ENCODE results near the gene RBM4B. TPM values are rescaled to one million over a fixed set of nuclear protein-coding genes. Genes with fewer than 3 reads are reported as not detected.

RBM4B gene
- total and polyA plus RNA-seq, 4 donors: 7.1 to 13.8 (median 10.6) TPM

- Histone ChIP-seq H3K27me3 (ENCODE audit: control insufficient read depth in 4 of 4, insufficient read depth in 4 of 4, low read length in 3 of 4) (no peaks in the 10 kb centered on the region), H3K4me3 (ENCODE audit: low read depth in 1 of 3, low read length in 3 of 3) (no peak overlapping the region), H3K9ac (ENCODE audit: low read depth in 1 of 2, low read length in 2 of 2) (no peak overlapping the region), H3K27ac (ENCODE audit: low read depth in 1 of 2, low read length in 2 of 2) (no peak overlapping the region), H3K4me1 (ENCODE audit: control insufficient read depth in 4 of 4, insufficient read depth in 4 of 4, low read length in 3 of 4) (peaks cover 0 to 22% (median 15%) of the 10 kb centered on the region in 4 donors), H3K36me3 (ENCODE audit: control insufficient read depth in 4 of 4, insufficient read depth in 3 of 4, low read depth in 1 of 4, low read length in 3 of 4) (peaks cover 10 to 59% (median 38%) of the 10 kb centered on the region in 4 donors), H3K9me3 (ENCODE audit: control insufficient read depth in 4 of 4, low read length in 3 of 4) (no peaks in the 10 kb centered on the region)
- TF ChIP-seq YY1 (IDR thresholded peaks at IDR 0.05): no peak
- TF ChIP-seq, protein P1, sequence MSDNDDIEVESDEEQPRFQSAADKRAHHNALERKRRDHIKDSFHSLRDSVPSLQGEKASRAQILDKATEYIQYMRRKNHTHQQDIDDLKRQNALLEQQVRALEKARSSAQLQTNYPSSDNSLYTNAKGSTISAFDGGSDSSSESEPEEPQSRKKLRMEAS (IDR thresholded peaks at IDR 0.05): no peak
- TF ChIP-seq TAF1 (conservative IDR thresholded peaks at IDR 0.05): no peak
- no peak for TF ChIP-seq SP1 (IDR thresholded peaks at IDR 0.05)
- TF ChIP-seq RAD21 (IDR thresholded peaks at IDR 0.05): no peak
- TF ChIP-seq GABPA (IDR thresholded peaks at IDR 0.05 in 1 of 2, conservative IDR thresholded peaks at IDR 0.05 in 1 of 2): no peak
- TF ChIP-seq HNF4G (IDR thresholded peaks at IDR 0.05): no peak
- TF ChIP-seq NR2F2 (IDR thresholded peaks at IDR 0.05): no peak
- no peak for TF ChIP-seq FOXA1 (IDR thresholded peaks at IDR 0.05)
- TF ChIP-seq, protein P2, sequence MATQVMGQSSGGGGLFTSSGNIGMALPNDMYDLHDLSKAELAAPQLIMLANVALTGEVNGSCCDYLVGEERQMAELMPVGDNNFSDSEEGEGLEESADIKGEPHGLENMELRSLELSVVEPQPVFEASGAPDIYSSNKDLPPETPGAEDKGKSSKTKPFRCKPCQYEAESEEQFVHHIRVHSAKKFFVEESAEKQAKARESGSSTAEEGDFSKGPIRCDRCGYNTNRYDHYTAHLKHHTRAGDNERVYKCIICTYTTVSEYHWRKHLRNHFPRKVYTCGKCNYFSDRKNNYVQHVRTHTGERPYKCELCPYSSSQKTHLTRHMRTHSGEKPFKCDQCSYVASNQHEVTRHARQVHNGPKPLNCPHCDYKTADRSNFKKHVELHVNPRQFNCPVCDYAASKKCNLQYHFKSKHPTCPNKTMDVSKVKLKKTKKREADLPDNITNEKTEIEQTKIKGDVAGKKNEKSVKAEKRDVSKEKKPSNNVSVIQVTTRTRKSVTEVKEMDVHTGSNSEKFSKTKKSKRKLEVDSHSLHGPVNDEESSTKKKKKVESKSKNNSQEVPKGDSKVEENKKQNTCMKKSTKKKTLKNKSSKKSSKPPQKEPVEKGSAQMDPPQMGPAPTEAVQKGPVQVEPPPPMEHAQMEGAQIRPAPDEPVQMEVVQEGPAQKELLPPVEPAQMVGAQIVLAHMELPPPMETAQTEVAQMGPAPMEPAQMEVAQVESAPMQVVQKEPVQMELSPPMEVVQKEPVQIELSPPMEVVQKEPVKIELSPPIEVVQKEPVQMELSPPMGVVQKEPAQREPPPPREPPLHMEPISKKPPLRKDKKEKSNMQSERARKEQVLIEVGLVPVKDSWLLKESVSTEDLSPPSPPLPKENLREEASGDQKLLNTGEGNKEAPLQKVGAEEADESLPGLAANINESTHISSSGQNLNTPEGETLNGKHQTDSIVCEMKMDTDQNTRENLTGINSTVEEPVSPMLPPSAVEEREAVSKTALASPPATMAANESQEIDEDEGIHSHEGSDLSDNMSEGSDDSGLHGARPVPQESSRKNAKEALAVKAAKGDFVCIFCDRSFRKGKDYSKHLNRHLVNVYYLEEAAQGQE (IDR thresholded peaks at IDR 0.05): no peak
- no peak for TF ChIP-seq HNF4A (conservative IDR thresholded peaks at IDR 0.05)
- TF ChIP-seq RXRA (IDR thresholded peaks at IDR 0.05): no peak
- TF ChIP-seq, protein P3, sequence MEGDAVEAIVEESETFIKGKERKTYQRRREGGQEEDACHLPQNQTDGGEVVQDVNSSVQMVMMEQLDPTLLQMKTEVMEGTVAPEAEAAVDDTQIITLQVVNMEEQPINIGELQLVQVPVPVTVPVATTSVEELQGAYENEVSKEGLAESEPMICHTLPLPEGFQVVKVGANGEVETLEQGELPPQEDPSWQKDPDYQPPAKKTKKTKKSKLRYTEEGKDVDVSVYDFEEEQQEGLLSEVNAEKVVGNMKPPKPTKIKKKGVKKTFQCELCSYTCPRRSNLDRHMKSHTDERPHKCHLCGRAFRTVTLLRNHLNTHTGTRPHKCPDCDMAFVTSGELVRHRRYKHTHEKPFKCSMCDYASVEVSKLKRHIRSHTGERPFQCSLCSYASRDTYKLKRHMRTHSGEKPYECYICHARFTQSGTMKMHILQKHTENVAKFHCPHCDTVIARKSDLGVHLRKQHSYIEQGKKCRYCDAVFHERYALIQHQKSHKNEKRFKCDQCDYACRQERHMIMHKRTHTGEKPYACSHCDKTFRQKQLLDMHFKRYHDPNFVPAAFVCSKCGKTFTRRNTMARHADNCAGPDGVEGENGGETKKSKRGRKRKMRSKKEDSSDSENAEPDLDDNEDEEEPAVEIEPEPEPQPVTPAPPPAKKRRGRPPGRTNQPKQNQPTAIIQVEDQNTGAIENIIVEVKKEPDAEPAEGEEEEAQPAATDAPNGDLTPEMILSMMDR (IDR thresholded peaks at IDR 0.05; ENCODE audit: low read depth, low read length, missing input control): no peak
- no peak for TF ChIP-seq FOXA2 (IDR thresholded peaks at IDR 0.05)
- TF ChIP-seq EGR1 (IDR thresholded peaks at IDR 0.05; ENCODE audit: low read depth in 2 of 2): no peak
- TF ChIP-seq JUND (IDR thresholded peaks at IDR 0.05): no peak
- TF ChIP-seq, protein P4, sequence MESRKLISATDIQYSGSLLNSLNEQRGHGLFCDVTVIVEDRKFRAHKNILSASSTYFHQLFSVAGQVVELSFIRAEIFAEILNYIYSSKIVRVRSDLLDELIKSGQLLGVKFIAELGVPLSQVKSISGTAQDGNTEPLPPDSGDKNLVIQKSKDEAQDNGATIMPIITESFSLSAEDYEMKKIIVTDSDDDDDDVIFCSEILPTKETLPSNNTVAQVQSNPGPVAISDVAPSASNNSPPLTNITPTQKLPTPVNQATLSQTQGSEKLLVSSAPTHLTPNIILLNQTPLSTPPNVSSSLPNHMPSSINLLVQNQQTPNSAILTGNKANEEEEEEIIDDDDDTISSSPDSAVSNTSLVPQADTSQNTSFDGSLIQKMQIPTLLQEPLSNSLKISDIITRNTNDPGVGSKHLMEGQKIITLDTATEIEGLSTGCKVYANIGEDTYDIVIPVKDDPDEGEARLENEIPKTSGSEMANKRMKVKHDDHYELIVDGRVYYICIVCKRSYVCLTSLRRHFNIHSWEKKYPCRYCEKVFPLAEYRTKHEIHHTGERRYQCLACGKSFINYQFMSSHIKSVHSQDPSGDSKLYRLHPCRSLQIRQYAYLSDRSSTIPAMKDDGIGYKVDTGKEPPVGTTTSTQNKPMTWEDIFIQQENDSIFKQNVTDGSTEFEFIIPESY (IDR thresholded peaks at IDR 0.05): no peak
- no peak for TF ChIP-seq ATF3 (IDR thresholded peaks at IDR 0.05)
- DNase-seq (ENCODE audit: low spot score): no peak
- WGBS: 94% methylated on average over 6 of the region's 6 CpGs
These were observed 20.3 kb upstream of the RBM4B start for GRCh38 chr11:66697988-66698387.

All from liver (tissue), 9 donors.